ENCODE measurements around the gene TGM5.

The TGM5 gene

GRCh38 chr15:43225201-43225949, 41.4 kb downstream of the TGM5 start:
- Histone ChIP-seq H3K4me3 (ENCODE audit: low read depth in 1 of 2, low read length in 2 of 2) (no peak overlapping the region), H3K4me1 (ENCODE audit: control insufficient read depth in 1 of 2, insufficient read depth in 2 of 2, low read length in 2 of 2) (no peaks in the 10 kb centered on the region), H3K36me3 (ENCODE audit: control insufficient read depth in 1 of 2, insufficient read depth in 2 of 2, low read length in 2 of 2) (no peaks in the 10 kb centered on the region), H3K9me3 (ENCODE audit: control insufficient read depth in 1 of 2, low read length in 2 of 2) (no peaks in the 10 kb centered on the region), H3K27ac (ENCODE audit: low read length) (no peak overlapping the region), H3K27me3 (ENCODE audit: low read depth, low read length) (no peaks in the 10 kb centered on the region)

GRCh38 chr15:43221422-43221821, 45.3 kb downstream of the TGM5 start:
- no peaks in the 10 kb centered on the region for H3K9me3 ChIP-seq (ENCODE audit: control insufficient read depth in 1 of 2, low read length in 2 of 2)
- H3K4me1 ChIP-seq (ENCODE audit: control insufficient read depth in 1 of 2, insufficient read depth in 2 of 2, low read length in 2 of 2), result no peaks in the 10 kb centered on the region
- no peaks in the 10 kb centered on the region for H3K36me3 ChIP-seq (ENCODE audit: control insufficient read depth in 1 of 2, insufficient read depth in 2 of 2, low read length in 2 of 2)
- no peak overlapping the region for H3K27ac ChIP-seq (ENCODE audit: low read length)
- peaks cover 4% of the 10 kb centered on the region for H3K27me3 ChIP-seq (ENCODE audit: low read depth, low read length)
- no peak overlapping the region for H3K4me3 ChIP-seq (ENCODE audit: low read depth in 1 of 2, low read length in 2 of 2)

GRCh38 chr15:43220991-43221403, 45.7 kb downstream of the TGM5 start, which contains the start of gene EPB42:
EPB42 (minus strand) TSS chr15:43221018; CDS start chr15:43220825, 193 bp downstream.
- Histone ChIP-seq H3K4me3 (ENCODE audit: low read depth in 1 of 2, low read length in 2 of 2) (no peak within 1 kb of the TSS), H3K27me3 (ENCODE audit: low read depth, low read length) (peaks cover 4% of the 10 kb centered on the region), H3K36me3 (ENCODE audit: control insufficient read depth in 1 of 2, insufficient read depth in 2 of 2, low read length in 2 of 2) (no peaks in the 10 kb centered on the region), H3K4me1 (ENCODE audit: control insufficient read depth in 1 of 2, insufficient read depth in 2 of 2, low read length in 2 of 2) (no peaks in the 10 kb centered on the region), H3K9me3 (ENCODE audit: control insufficient read depth in 1 of 2, low read length in 2 of 2) (no peaks in the 10 kb centered on the region), H3K27ac (ENCODE audit: low read length) (no peak within 1 kb of the TSS)

- no peaks in the 10 kb centered on the region for H3K4me1 ChIP-seq (ENCODE audit: control insufficient read depth in 1 of 2, insufficient read depth in 2 of 2, low read length in 2 of 2)
- peaks cover 4% of the 10 kb centered on the region for H3K27me3 ChIP-seq (ENCODE audit: low read depth, low read length)
- no peak overlapping the region for H3K27ac ChIP-seq (ENCODE audit: low read length)
- H3K9me3 ChIP-seq (ENCODE audit: control insufficient read depth in 1 of 2, low read length in 2 of 2), result no peaks in the 10 kb centered on the region
- H3K4me3 ChIP-seq (ENCODE audit: low read depth in 1 of 2, low read length in 2 of 2), result no peak overlapping the region
- H3K36me3 ChIP-seq (ENCODE audit: control insufficient read depth in 1 of 2, insufficient read depth in 2 of 2, low read length in 2 of 2), result no peaks in the 10 kb centered on the region
These were observed 46.5 kb downstream of the TGM5 start for GRCh38 chr15:43219929-43220928.

DNA sequence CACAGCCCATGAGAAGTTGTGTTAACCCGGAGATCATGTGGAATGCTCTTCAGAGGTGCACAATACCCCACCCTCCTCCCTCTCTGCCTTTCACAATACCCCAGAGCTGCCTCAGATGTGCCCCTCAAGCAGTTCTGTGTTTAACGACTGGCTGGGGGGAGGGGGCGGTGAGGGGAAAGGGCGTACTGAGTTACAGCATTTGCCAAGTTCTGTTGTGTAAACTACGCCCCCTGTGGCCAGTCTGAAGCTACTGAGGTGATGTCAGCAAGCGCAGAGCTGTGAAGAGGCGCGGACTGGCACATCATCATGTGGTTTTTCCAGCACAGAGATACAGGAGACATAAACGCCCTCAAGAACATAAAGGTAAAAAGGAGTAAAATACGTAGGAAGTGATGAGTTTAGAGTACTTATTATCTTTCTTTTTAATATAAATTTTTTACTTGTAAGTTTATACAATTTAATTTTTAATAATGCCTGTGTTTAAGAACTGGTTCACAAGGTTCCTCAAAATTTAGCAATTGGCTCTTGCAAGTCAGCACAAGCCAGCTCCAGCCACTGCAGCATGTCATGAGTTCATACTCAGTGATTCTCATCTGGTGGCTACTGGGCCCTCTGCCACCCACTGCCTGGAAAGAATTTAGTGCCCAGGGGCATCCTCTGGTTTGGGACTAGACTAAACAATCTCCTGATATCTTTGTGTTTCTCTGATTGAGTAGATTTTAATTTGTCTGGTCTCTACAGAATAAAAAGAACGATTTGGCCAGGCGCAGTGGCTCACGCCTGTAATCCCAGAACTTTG, 47.6 kb downstream of the TGM5 start:
- H3K27me3 ChIP-seq (ENCODE audit: low read depth, low read length), result peaks cover 4% of the 10 kb centered on the region
- no peak overlapping the region for H3K4me3 ChIP-seq (ENCODE audit: low read depth in 1 of 2, low read length in 2 of 2)
- H3K9me3 ChIP-seq (ENCODE audit: control insufficient read depth in 1 of 2, low read length in 2 of 2), result no peaks in the 10 kb centered on the region
- H3K36me3 ChIP-seq (ENCODE audit: control insufficient read depth in 1 of 2, insufficient read depth in 2 of 2, low read length in 2 of 2), result no peaks in the 10 kb centered on the region
- no peaks in the 10 kb centered on the region for H3K4me1 ChIP-seq (ENCODE audit: control insufficient read depth in 1 of 2, insufficient read depth in 2 of 2, low read length in 2 of 2)
- no peak overlapping the region for H3K27ac ChIP-seq (ENCODE audit: low read length)

GRCh38 chr15:43215961-43216360, 50.8 kb downstream of the TGM5 start:
- Histone ChIP-seq H3K36me3 (ENCODE audit: control insufficient read depth in 1 of 2, insufficient read depth in 2 of 2, low read length in 2 of 2) (no peaks in the 10 kb centered on the region), H3K4me1 (ENCODE audit: control insufficient read depth in 1 of 2, insufficient read depth in 2 of 2, low read length in 2 of 2) (no peaks in the 10 kb centered on the region), H3K9me3 (ENCODE audit: control insufficient read depth in 1 of 2, low read length in 2 of 2) (no peaks in the 10 kb centered on the region)

GRCh38 chr15:43214592-43215295, 52.0 kb downstream of the TGM5 start:
- Histone ChIP-seq H3K4me1 (ENCODE audit: control insufficient read depth in 1 of 2, insufficient read depth in 2 of 2, low read length in 2 of 2) (no peaks in the 10 kb centered on the region), H3K9me3 (ENCODE audit: control insufficient read depth in 1 of 2, low read length in 2 of 2) (no peaks in the 10 kb centered on the region), H3K27ac (ENCODE audit: low read length) (no peak overlapping the region), H3K36me3 (ENCODE audit: control insufficient read depth in 1 of 2, insufficient read depth in 2 of 2, low read length in 2 of 2) (no peaks in the 10 kb centered on the region), H3K27me3 (ENCODE audit: low read depth, low read length) (peaks cover 4% of the 10 kb centered on the region), H3K4me3 (ENCODE audit: low read depth in 1 of 2, low read length in 2 of 2) (no peak overlapping the region)

More at GRCh38 chr15:43215961-43216360, 50.8 kb downstream of the TGM5 start:
- peaks cover 4% of the 10 kb centered on the region for H3K27me3 ChIP-seq (ENCODE audit: low read depth, low read length)
- H3K4me3 ChIP-seq (ENCODE audit: low read depth in 1 of 2, low read length in 2 of 2), result no peak overlapping the region
- H3K27ac ChIP-seq (ENCODE audit: low read length), result no peak overlapping the region

- Histone ChIP-seq H3K4me1 (ENCODE audit: control insufficient read depth in 1 of 2, insufficient read depth in 2 of 2, low read length in 2 of 2) (no peaks in the 10 kb centered on the region), H3K27ac (ENCODE audit: low read length) (no peak overlapping the region), H3K36me3 (ENCODE audit: control insufficient read depth in 1 of 2, insufficient read depth in 2 of 2, low read length in 2 of 2) (no peaks in the 10 kb centered on the region), H3K27me3 (ENCODE audit: low read depth, low read length) (peaks cover 4% of the 10 kb centered on the region), H3K9me3 (ENCODE audit: control insufficient read depth in 1 of 2, low read length in 2 of 2) (no peaks in the 10 kb centered on the region), H3K4me3 (ENCODE audit: low read depth in 1 of 2, low read length in 2 of 2) (no peak overlapping the region)
These were observed 52.6 kb downstream of the TGM5 start for GRCh38 chr15:43214169-43214568.

GRCh38 chr15:43213466-43213865, 53.3 kb downstream of the TGM5 start:
- Histone ChIP-seq H3K27me3 (ENCODE audit: low read depth, low read length) (peaks cover 4% of the 10 kb centered on the region), H3K9me3 (ENCODE audit: control insufficient read depth in 1 of 2, low read length in 2 of 2) (no peaks in the 10 kb centered on the region), H3K4me1 (ENCODE audit: control insufficient read depth in 1 of 2, insufficient read depth in 2 of 2, low read length in 2 of 2) (no peaks in the 10 kb centered on the region), H3K36me3 (ENCODE audit: control insufficient read depth in 1 of 2, insufficient read depth in 2 of 2, low read length in 2 of 2) (no peaks in the 10 kb centered on the region), H3K4me3 (ENCODE audit: low read depth in 1 of 2, low read length in 2 of 2) (no peak overlapping the region), H3K27ac (ENCODE audit: low read length) (no peak overlapping the region)

GRCh38 chr15:43212951-43213350, 53.8 kb downstream of the TGM5 start:
- H3K36me3 ChIP-seq (ENCODE audit: control insufficient read depth in 1 of 2, insufficient read depth in 2 of 2, low read length in 2 of 2), result no peaks in the 10 kb centered on the region
- no peaks in the 10 kb centered on the region for H3K27me3 ChIP-seq (ENCODE audit: low read depth, low read length)
- H3K4me1 ChIP-seq (ENCODE audit: control insufficient read depth in 1 of 2, insufficient read depth in 2 of 2, low read length in 2 of 2), result no peaks in the 10 kb centered on the region
- no peaks in the 10 kb centered on the region for H3K9me3 ChIP-seq (ENCODE audit: control insufficient read depth in 1 of 2, low read length in 2 of 2)
- H3K4me3 ChIP-seq (ENCODE audit: low read depth in 1 of 2, low read length in 2 of 2), result no peak overlapping the region
- no peak overlapping the region for H3K27ac ChIP-seq (ENCODE audit: low read length)
